ENCODE measurements around the gene USP36. TPM values are rescaled to one million over a fixed set of nuclear protein-coding genes. Genes with fewer than 3 reads are reported as not detected.
"Not testable (repeated sequence)": the region's sequence is repeated elsewhere in the genome, so short reads cannot be mapped to it uniquely, and the experiment has no call there.

USP36 gene
- total RNA-seq, 2 experiments from 2014 or later = 489 to 494 TPM

DNA sequence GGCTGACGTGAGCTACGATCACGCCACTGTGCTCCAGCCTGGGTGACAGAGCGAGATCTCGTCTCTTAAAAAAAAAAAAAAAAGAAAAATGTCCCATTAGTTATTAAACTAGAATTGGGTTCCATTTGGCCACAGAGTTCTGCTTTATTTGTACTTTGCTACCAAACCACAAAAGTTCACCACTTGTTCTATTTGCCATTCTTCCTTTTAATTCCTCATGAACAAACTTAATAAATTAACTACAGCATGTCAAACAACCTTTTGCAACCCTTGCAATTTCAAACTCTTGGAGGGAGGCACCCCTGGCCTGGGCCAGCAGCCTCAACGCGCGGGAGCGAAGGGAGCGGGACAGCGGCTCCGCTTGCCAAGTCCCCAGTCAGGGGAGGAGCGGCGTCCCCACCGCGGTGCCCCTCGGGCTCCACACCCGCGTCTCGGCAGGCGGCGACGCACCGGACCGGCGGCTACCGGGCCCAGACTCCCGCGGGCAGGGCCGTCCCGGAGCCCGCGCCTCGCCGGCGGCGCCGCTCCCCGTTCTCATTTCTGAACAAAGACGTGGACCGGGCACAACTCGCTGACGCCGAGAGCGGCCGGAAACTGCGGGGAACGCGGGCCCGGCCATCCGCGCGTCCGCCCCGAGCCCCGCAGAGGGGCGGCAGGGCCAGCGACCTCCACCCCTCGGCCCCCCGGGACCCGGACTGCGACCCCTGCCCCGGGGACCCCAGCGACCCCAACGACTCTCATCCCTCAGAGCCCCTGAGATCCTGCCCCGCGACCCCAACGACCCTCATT is 59.3 kb downstream of the USP36 start:
- no peaks in the 10 kb centered on the region for H3K9me3 Mint-ChIP-seq
- TF ChIP-seq, protein P1, sequence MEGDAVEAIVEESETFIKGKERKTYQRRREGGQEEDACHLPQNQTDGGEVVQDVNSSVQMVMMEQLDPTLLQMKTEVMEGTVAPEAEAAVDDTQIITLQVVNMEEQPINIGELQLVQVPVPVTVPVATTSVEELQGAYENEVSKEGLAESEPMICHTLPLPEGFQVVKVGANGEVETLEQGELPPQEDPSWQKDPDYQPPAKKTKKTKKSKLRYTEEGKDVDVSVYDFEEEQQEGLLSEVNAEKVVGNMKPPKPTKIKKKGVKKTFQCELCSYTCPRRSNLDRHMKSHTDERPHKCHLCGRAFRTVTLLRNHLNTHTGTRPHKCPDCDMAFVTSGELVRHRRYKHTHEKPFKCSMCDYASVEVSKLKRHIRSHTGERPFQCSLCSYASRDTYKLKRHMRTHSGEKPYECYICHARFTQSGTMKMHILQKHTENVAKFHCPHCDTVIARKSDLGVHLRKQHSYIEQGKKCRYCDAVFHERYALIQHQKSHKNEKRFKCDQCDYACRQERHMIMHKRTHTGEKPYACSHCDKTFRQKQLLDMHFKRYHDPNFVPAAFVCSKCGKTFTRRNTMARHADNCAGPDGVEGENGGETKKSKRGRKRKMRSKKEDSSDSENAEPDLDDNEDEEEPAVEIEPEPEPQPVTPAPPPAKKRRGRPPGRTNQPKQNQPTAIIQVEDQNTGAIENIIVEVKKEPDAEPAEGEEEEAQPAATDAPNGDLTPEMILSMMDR (IDR thresholded peaks at IDR 0.05) = no peak
- peak overlapping the region; percentile 93 for H3K4me3 ChIP-seq (ENCODE audit: low read length)
- H3K36me3 Mint-ChIP-seq (ENCODE audit: low read depth) = peaks cover 45% of the 10 kb centered on the region
- H3K4me1 Mint-ChIP-seq (ENCODE audit: low read depth) = peaks cover 60% of the 10 kb centered on the region
- no peaks in the 10 kb centered on the region for H3K27me3 Mint-ChIP-seq
- no peaks in the 10 kb centered on the region for H3K9me3 ChIP-seq (ENCODE audit: control insufficient read depth in 1 of 2, insufficient read depth in 1 of 2, low read length in 2 of 2)
- ChIA-PET POLR2A (interaction anchor here (0.6 to 6.2 kb wide), 17 partner anchors 9 to 655 kb away, joined by 3 to 60 read pairs (median 9); no protein-coding TSS in a partner anchor), CTCF (interaction anchor here (1.1 to 1.7 kb wide), 4 partner anchors 15 to 46 kb away, joined by 3 to 7 read pairs (median 4); no protein-coding TSS in a partner anchor)
- intact Hi-C loops (cut with DNase I, micrococcal nuclease) = loop anchor here in 1 of 2 experiments (2.0 to 5.0 kb wide), 2 partner anchors 34 to 36 kb away; no protein-coding TSS in a partner anchor
- H3K27ac Mint-ChIP-seq = peak overlapping the region; percentile 95
- H3K36me3 ChIP-seq (ENCODE audit: insufficient read depth, low read length) = peaks cover 7% of the 10 kb centered on the region
- no peaks in the 10 kb centered on the region for H3K27me3 ChIP-seq (ENCODE audit: control insufficient read depth in 1 of 2, insufficient read depth in 2 of 2, low read length in 2 of 2)
- H3K4me3 Mint-ChIP-seq = peak overlapping the region; percentile 96
- peak; percentile 16 for ATAC-seq (ENCODE audit: poor library complexity)
- peaks cover 78% of the 10 kb centered on the region for H3K4me1 ChIP-seq (ENCODE audit: insufficient read depth, low read length)
- H3K27ac ChIP-seq (ENCODE audit: low read depth in 1 of 2, low read length in 2 of 2) = peak overlapping the region; percentile 86 to 97
- DNase-seq = peak in 10 of 14 experiments; percentile 29 to 79 (median 51)

DNA sequence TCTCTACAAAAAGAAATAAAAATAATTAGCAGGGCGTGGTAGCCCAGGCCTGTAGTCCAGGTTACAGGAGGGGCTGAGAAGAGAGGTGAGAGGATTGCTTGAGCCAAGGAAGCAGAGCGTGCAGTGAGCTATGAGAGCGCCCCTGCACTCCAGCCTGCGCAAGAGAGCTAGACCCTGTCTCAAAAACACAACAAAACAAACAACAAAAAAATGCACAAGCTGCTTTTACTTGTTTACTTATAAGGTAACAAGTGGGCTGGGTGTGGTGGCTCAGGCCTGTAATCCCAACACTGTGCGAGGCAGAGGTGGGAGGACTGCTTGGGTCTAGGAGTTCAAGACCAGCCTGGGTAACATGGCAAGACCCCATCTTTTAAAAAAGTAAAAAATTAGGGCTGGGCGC is 60.3 kb downstream of the USP36 start:
- Histone ChIP-seq H3K9me3 (ENCODE audit: control insufficient read depth in 1 of 2, insufficient read depth in 1 of 2, low read length in 2 of 2) (no peaks in the 10 kb centered on the region), H3K4me3 (ENCODE audit: low read length) (peak overlapping the region; percentile 93), H3K27ac (ENCODE audit: low read depth in 1 of 2, low read length in 2 of 2) (peak overlapping the region; percentile 86 to 91), H3K36me3 (ENCODE audit: insufficient read depth, low read length) (peaks cover 7% of the 10 kb centered on the region), H3K4me1 (ENCODE audit: insufficient read depth, low read length) (peaks cover 76% of the 10 kb centered on the region), H3K27me3 (ENCODE audit: control insufficient read depth in 1 of 2, insufficient read depth in 2 of 2, low read length in 2 of 2) (no peaks in the 10 kb centered on the region)
- ChIA-PET CTCF (interaction anchor here (0.8 to 1.7 kb wide), 9 partner anchors 9 to 45 kb away, joined by 3 to 7 read pairs (median 4); no protein-coding TSS in a partner anchor), POLR2A (interaction anchor here (0.6 to 6.2 kb wide), 25 partner anchors 9 to 1339 kb away, joined by 3 to 60 read pairs (median 7); partner anchors contain the start of gene USP36)
- peak overlapping the region; percentile 95 for H3K27ac Mint-ChIP-seq
- peak overlapping the region; percentile 96 for H3K4me3 Mint-ChIP-seq
- intact Hi-C loops (cut with DNase I, micrococcal nuclease) = loop anchor here (1.0 to 5.0 kb wide), 4 partner anchors 32 to 37 kb away; no protein-coding TSS in a partner anchor
- no peaks in the 10 kb centered on the region for H3K9me3 Mint-ChIP-seq
- ATAC-seq (ENCODE audit: poor library complexity) (no peak), DNase-seq (peak in 3 of 14 experiments; percentile 34 to 56 (median 40))
- H3K36me3 Mint-ChIP-seq (ENCODE audit: low read depth) = peaks cover 53% of the 10 kb centered on the region
- H3K4me1 Mint-ChIP-seq (ENCODE audit: low read depth) = peaks cover 58% of the 10 kb centered on the region
- TF ChIP-seq, protein P1 (IDR thresholded peaks at IDR 0.05) = no peak
- H3K27me3 Mint-ChIP-seq = no peaks in the 10 kb centered on the region

DNA sequence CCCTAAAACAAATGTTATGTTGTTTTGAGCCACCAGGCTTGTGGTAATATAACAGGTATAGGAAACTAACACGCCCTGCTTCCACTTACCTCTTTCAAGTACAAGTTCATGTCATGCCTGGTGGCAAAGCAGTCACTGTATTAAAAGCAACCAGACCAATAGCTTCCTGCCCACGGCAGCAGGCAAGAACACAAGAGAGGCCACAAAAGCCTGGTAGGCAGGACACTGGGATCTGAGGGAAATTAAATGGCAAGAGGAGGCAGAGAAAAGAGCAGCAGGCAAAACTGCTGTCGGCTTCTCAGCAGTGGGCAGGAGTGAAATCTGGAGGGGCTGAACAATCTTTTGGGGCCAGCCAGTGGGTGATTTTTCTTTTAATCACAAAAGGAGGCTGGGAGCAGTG is 60.8 kb downstream of the USP36 start:
- Mint-ChIP-seq H3K36me3 (ENCODE audit: low read depth) (peaks cover 58% of the 10 kb centered on the region), H3K4me3 (peak overlapping the region; percentile 96)
- CTCF ChIA-PET = interaction anchor here (0.8 to 1.7 kb wide), 8 partner anchors 10 to 44 kb away, joined by 3 to 7 read pairs (median 4); no protein-coding TSS in a partner anchor

DNA sequence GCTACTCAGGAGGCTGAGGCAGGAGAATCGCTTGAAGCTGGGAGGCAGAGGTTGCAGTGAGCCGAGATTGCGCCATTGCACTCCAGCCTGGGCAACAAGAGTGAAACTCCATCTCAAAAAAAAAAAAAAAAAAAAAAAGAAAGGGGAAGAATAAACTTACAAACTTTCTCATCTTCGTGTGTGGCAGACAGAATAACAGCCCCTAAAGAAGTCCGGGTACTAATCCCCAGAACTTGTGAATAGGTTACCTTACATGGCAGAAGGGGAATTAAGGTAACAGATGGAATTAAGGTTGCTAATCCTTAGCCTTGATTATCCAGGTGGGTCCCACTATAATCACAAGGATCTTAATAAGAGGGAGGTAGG is 61.3 kb downstream of the USP36 start:
- H3K27me3 Mint-ChIP-seq; H3K27me3 ChIP-seq (ENCODE audit: control insufficient read depth in 1 of 2, insufficient read depth in 2 of 2, low read length in 2 of 2); H3K36me3 ChIP-seq (ENCODE audit: insufficient read depth, low read length); H3K9me3 Mint-ChIP-seq; H3K9me3 ChIP-seq (ENCODE audit: control insufficient read depth in 1 of 2, insufficient read depth in 1 of 2, low read length in 2 of 2); DNase-seq; ATAC-seq (ENCODE audit: poor library complexity): not testable (repeated sequence)
- POLR2A ChIA-PET = interaction anchor here (0.7 to 6.2 kb wide), 20 partner anchors 8 to 1901 kb away, joined by 3 to 60 read pairs (median 8); partner anchors contain the start of gene TMC6
- peak overlapping the region; percentile 86 to 91 for H3K27ac ChIP-seq (ENCODE audit: low read depth in 1 of 2, low read length in 2 of 2)
- Mint-ChIP-seq H3K27ac (peak overlapping the region; percentile 95), H3K4me1 (ENCODE audit: low read depth) (peaks cover 58% of the 10 kb centered on the region), H3K4me3 (peak overlapping the region; percentile 96), H3K36me3 (ENCODE audit: low read depth) (peaks cover 64% of the 10 kb centered on the region)
- peak overlapping the region; percentile 93 for H3K4me3 ChIP-seq (ENCODE audit: low read length)
- intact Hi-C loops (cut with DNase I, micrococcal nuclease) = loop anchor here (1.0 to 5.0 kb wide), 4 partner anchors 18 to 70 kb away; no protein-coding TSS in a partner anchor
- peaks cover 74% of the 10 kb centered on the region for H3K4me1 ChIP-seq (ENCODE audit: insufficient read depth, low read length)
- CTCF ChIA-PET = interaction anchor here (0.9 to 1.7 kb wide), 3 partner anchors 30 to 44 kb away, joined by 3 to 7 read pairs (median 4); no protein-coding TSS in a partner anchor

More for the DNA sequence above, 60.8 kb downstream of the USP36 start:
- Histone ChIP-seq H3K4me1 (ENCODE audit: insufficient read depth, low read length) (peaks cover 74% of the 10 kb centered on the region), H3K36me3 (ENCODE audit: insufficient read depth, low read length) (peaks cover 7% of the 10 kb centered on the region), H3K27ac (ENCODE audit: low read depth in 1 of 2, low read length in 2 of 2) (peak overlapping the region; percentile 86 to 91), H3K4me3 (ENCODE audit: low read length) (peak overlapping the region; percentile 93), H3K27me3 (ENCODE audit: control insufficient read depth in 1 of 2, insufficient read depth in 2 of 2, low read length in 2 of 2) (no peaks in the 10 kb centered on the region), H3K9me3 (ENCODE audit: control insufficient read depth in 1 of 2, insufficient read depth in 1 of 2, low read length in 2 of 2) (no peaks in the 10 kb centered on the region)
- H3K27me3 Mint-ChIP-seq = no peaks in the 10 kb centered on the region
- DNase-seq = peak in 13 of 14 experiments; percentile 48 to 93 (median 62)
- H3K4me1 Mint-ChIP-seq (ENCODE audit: low read depth) = peaks cover 58% of the 10 kb centered on the region
- ATAC-seq (ENCODE audit: poor library complexity) = peak; percentile 53
- TF ChIP-seq, protein P1 (IDR thresholded peaks at IDR 0.05) = peak; percentile 23
- intact Hi-C loops (cut with DNase I, micrococcal nuclease) = loop anchor here (1.0 to 5.0 kb wide), 8 partner anchors 19 to 71 kb away; no protein-coding TSS in a partner anchor
- peak overlapping the region; percentile 95 for H3K27ac Mint-ChIP-seq
- POLR2A ChIA-PET = interaction anchor here (0.6 to 6.2 kb wide), 24 partner anchors 9 to 1339 kb away, joined by 3 to 60 read pairs (median 7); partner anchors contain the start of genes TMC6 and USP36
- H3K9me3 Mint-ChIP-seq = no peaks in the 10 kb centered on the region

Measured in CD4-positive, alpha-beta T cell (primary cell).